GM23338 (cell line): ENCODE data around the gene ZFP36.
A peak's percentile ranks its signal among the peaks of the same experiment; 100 is the strongest.

Source experiments
- CREB1 ChIP-seq: fragments of 250-450 bp; sonication (Bioruptor Pico); IDR thresholded peaks from 2 replicates; pipeline ENCODE4 v1.5.0; 2020; ENCODE audit warnings: low read depth, mild to moderate bottlenecking, moderate library complexity
- CTCF ChIP-seq, 2 experiments: fragments of 200-600 bp in 1 of 2; sonication (generic) in 1 of 2; conservative IDR thresholded peaks; 2 replicates each; pipeline versions ENCODE4 v1.5.1 to v1.6.1; 2016 to 2017; ENCODE audit warnings: antibody characterized with exemption in 2 of 2, low read depth in 2 of 2, mild to moderate bottlenecking in 2 of 2, moderate library complexity in 1 of 2
- ETS1 ChIP-seq: IDR thresholded peaks from 2 replicates; pipeline ENCODE4 v1.6.1; 2016; ENCODE audit warnings: antibody characterized with exemption
- EZH2 ChIP-seq: fragments of 200-600 bp; sonication (generic); IDR thresholded peaks from one replicate; pipeline ENCODE4 v1.8.0; 2017; ENCODE audit warnings: antibody characterized with exemption, mild to moderate bottlenecking, low read depth; ENCODE audit not compliant: unreplicated experiment
- EZH2phosphoT487 ChIP-seq: fragments of 200-600 bp; sonication (generic); IDR thresholded peaks from one replicate; pipeline ENCODE4 v1.8.1; 2018; ENCODE audit warnings: antibody characterized with exemption; ENCODE audit not compliant: unreplicated experiment
- NANOG ChIP-seq: IDR thresholded peaks from 2 replicates; pipeline ENCODE4 v1.6.1; 2016; ENCODE audit warnings: antibody characterized with exemption, borderline replicate concordance
- POLR2AphosphoS5 ChIP-seq: IDR thresholded peaks from 2 replicates; pipeline ENCODE4 v1.6.1; 2016; ENCODE audit warnings: antibody characterized with exemption, low read depth
- REST ChIP-seq: IDR thresholded peaks from one replicate; pipeline ENCODE4 v1.6.1; 2018; ENCODE audit warnings: antibody characterized with exemption; ENCODE audit not compliant: unreplicated experiment
- STAT1 ChIP-seq: IDR thresholded peaks from one replicate; pipeline ENCODE4 v1.6.1; 2016; ENCODE audit warnings: antibody characterized with exemption; ENCODE audit not compliant: unreplicated experiment
- ZNF114 ChIP-seq: fragments of 250-450 bp; sonication (Bioruptor Pico); IDR thresholded peaks from 2 replicates; pipeline ENCODE4 v1.5.0; 2020; ENCODE audit warnings: mild to moderate bottlenecking, moderate library complexity
- ZNF331 ChIP-seq: fragments of 250-450 bp; sonication (Bioruptor Pico); IDR thresholded peaks from 2 replicates; pipeline ENCODE4 v1.5.0; 2020; ENCODE audit warnings: low read depth, mild to moderate bottlenecking, moderate library complexity
- ZNF462 ChIP-seq: fragments of 250-450 bp; sonication (Bioruptor Pico); IDR thresholded peaks from 2 replicates; pipeline ENCODE4 v1.5.0; 2020; ENCODE audit warnings: mild to moderate bottlenecking, moderate library complexity

- TF ChIP-seq EZH2, result no peak
- no peak for TF ChIP-seq ZNF462 (CRISPR knock-in tag)
- TF ChIP-seq ZNF331 (CRISPR knock-in tag), result no peak
- TF ChIP-seq CTCF (conservative IDR thresholded peaks at IDR 0.05; ENCODE audit: low read depth in 2 of 2), result no peak
- no peak for TF ChIP-seq REST
- peak; percentile 93 for TF ChIP-seq POLR2AphosphoS5
- TF ChIP-seq EZH2phosphoT487, result no peak
- no peak for TF ChIP-seq CREB1 (CRISPR knock-in tag)
- peak; percentile 9; the same call in 1 of the 2 replicates for TF ChIP-seq ETS1
- no peak for TF ChIP-seq NANOG
- no peak for TF ChIP-seq STAT1
- peak; percentile 99 for TF ChIP-seq ZNF114 (CRISPR knock-in tag)
These were observed at the start of gene ZFP36 for GRCh38 chr19:39406656-39407409.
